Mesendoderm (in vitro differentiated cells): ENCODE results near the gene GNAQ.

Experiments used
- DNase-seq: peaks from one replicate; pipeline ENCODE4 v3.0.0; 2013
- H2AK5ac ChIP-seq: 2 replicates; pipeline ENCODE4 v1.6.1; 2013; ENCODE audit warnings: low read length, inconsistent platforms
- H2BK120ac ChIP-seq: 2 replicates; pipeline ENCODE4 v1.6.1; 2013; ENCODE audit warnings: low read depth, mild to moderate bottlenecking, low read length, moderate library complexity, mixed read lengths
- H2BK15ac ChIP-seq: replicated peaks from 2 replicates; pipeline ENCODE4 v1.6.1; 2013; ENCODE audit warnings: low read depth, mild to moderate bottlenecking, moderate library complexity
- H2BK5ac ChIP-seq: 2 replicates; pipeline ENCODE4 v1.6.1; 2013; ENCODE audit warnings: low read length, inconsistent platforms
- H3K18ac ChIP-seq: 2 replicates; pipeline ENCODE4 v1.6.1; 2013; ENCODE audit warnings: mild to moderate bottlenecking, low read length, mixed read lengths
- H3K23ac ChIP-seq: one replicate; pipeline ENCODE4 v1.6.1; 2013; ENCODE audit warnings: low read length
- H3K27ac ChIP-seq: 2 replicates; pipeline ENCODE4 v1.5.1; 2013; ENCODE audit warnings: low read depth, mild to moderate bottlenecking, inconsistent platforms, low read length, moderate library complexity
- H3K27me3 ChIP-seq: 2 replicates; pipeline ENCODE4 v1.6.1; 2013; ENCODE audit warnings: low read length, control low read depth, mild to moderate bottlenecking, inconsistent platforms; ENCODE audit not compliant: insufficient read depth, poor library complexity
- H3K36me3 ChIP-seq: 2 replicates; pipeline ENCODE4 v1.6.1; 2013; ENCODE audit warnings: low read length, inconsistent platforms; ENCODE audit not compliant: control insufficient read depth, insufficient read depth
- H3K4ac ChIP-seq: one replicate; pipeline ENCODE4 v1.6.1; 2013; ENCODE audit warnings: low read depth, mild to moderate bottlenecking, low read length, moderate library complexity
- H3K4me1 ChIP-seq: 2 replicates; pipeline ENCODE4 v1.6.1; 2013; ENCODE audit warnings: low read depth, low read length, inconsistent platforms; ENCODE audit not compliant: control insufficient read depth
- H3K4me2 ChIP-seq: 2 replicates; pipeline ENCODE4 v1.6.1; 2013; ENCODE audit warnings: low read length
- H3K4me3 ChIP-seq: 2 replicates; pipeline ENCODE4 v1.5.1; 2013; ENCODE audit warnings: mild to moderate bottlenecking, low read length
- H3K56ac ChIP-seq: one replicate; pipeline ENCODE4 v1.6.1; 2013; ENCODE audit warnings: low read length
- H3K79me1 ChIP-seq: 2 replicates; pipeline ENCODE4 v1.6.1; 2013; ENCODE audit warnings: low read length, inconsistent platforms
- H3K79me2 ChIP-seq: 2 replicates; pipeline ENCODE4 v1.6.1; 2013; ENCODE audit warnings: mild to moderate bottlenecking, low read length; ENCODE audit not compliant: control insufficient read depth, insufficient read depth
- H3K9ac ChIP-seq: 2 replicates; pipeline ENCODE4 v1.6.1; 2013; ENCODE audit warnings: low read length, inconsistent platforms
- H4K5ac ChIP-seq: one replicate; pipeline ENCODE4 v1.6.1; 2013; ENCODE audit warnings: low read length
- H4K8ac ChIP-seq: one replicate; pipeline ENCODE4 v1.6.1; 2013; ENCODE audit warnings: low read depth, mild to moderate bottlenecking, control low read depth, low read length, moderate library complexity
- WGBS: extraction: QIAGEN DNeasy Blood & Tissue Kit; methylation state at CpG from one replicate; pipeline ENCODE4 v1.1.7; 2013; ENCODE audit warnings: low lambda C conversion rate, missing lambda C conversion rate; ENCODE audit not compliant: insufficient coverage; ENCODE audit errors: extremely low coverage; 5-methylcytosine and 5-hydroxymethylcytosine counted together

GNAQ gene

GRCh38 chr9:77834898-77835488 lies 196.6 kb downstream of the GNAQ start:
- Histone ChIP-seq H3K4me3 (no peak overlapping the region), H3K56ac (no peak overlapping the region), H3K79me1 (peaks cover 5% of the 10 kb centered on the region), H3K4me2 (no peak overlapping the region), H4K8ac (no peak overlapping the region), H3K27me3 (no peaks in the 10 kb centered on the region), H3K4ac (no peak overlapping the region), H2AK5ac (no peak overlapping the region), H3K36me3 (no peaks in the 10 kb centered on the region), H4K5ac (no peak overlapping the region), H3K9ac (no peak overlapping the region), H3K27ac (no peak overlapping the region), H3K23ac (no peak overlapping the region), H3K18ac (no peak overlapping the region), H3K4me1 (no peaks in the 10 kb centered on the region), H2BK120ac (no peak overlapping the region), H3K79me2 (no peaks in the 10 kb centered on the region), H2BK5ac (no peak overlapping the region), H2BK15ac (no peak overlapping the region)
- WGBS: no CpG with 5 or more reads among the region's 4 CpGs
- no peak for DNase-seq

- Histone ChIP-seq H3K4me2 (no peak overlapping the region), H3K27ac (no peak overlapping the region), H4K8ac (no peak overlapping the region), H3K4ac (no peak overlapping the region), H2BK120ac (no peak overlapping the region), H3K36me3 (no peaks in the 10 kb centered on the region), H3K79me2 (no peaks in the 10 kb centered on the region), H2AK5ac (no peak overlapping the region), H3K56ac (no peak overlapping the region), H3K23ac (no peak overlapping the region), H3K79me1 (peaks cover 5% of the 10 kb centered on the region), H3K18ac (no peak overlapping the region), H3K4me3 (no peak overlapping the region), H3K27me3 (no peaks in the 10 kb centered on the region), H2BK15ac (no peak overlapping the region), H4K5ac (no peak overlapping the region), H2BK5ac (no peak overlapping the region), H3K4me1 (no peaks in the 10 kb centered on the region), H3K9ac (no peak overlapping the region)
- no CpG with 5 or more reads among the region's 1 CpG for WGBS
- no peak for DNase-seq
Measured at GRCh38 chr9:77833561-77834429, 197.8 kb downstream of the GNAQ start.

GRCh38 chr9:77832639-77833038 lies 199.0 kb downstream of the GNAQ start:
- Histone ChIP-seq H2BK15ac (no peak overlapping the region), H3K27me3 (no peaks in the 10 kb centered on the region), H2AK5ac (no peak overlapping the region), H3K79me1 (peaks cover 7% of the 10 kb centered on the region), H3K4me2 (no peak overlapping the region), H3K36me3 (no peaks in the 10 kb centered on the region), H3K4me3 (no peak overlapping the region), H3K9ac (no peak overlapping the region), H3K27ac (no peak overlapping the region), H3K56ac (no peak overlapping the region), H3K18ac (no peak overlapping the region), H3K79me2 (no peaks in the 10 kb centered on the region), H4K5ac (no peak overlapping the region), H2BK5ac (no peak overlapping the region), H3K23ac (no peak overlapping the region), H2BK120ac (no peak overlapping the region), H3K4me1 (no peaks in the 10 kb centered on the region), H4K8ac (no peak overlapping the region), H3K4ac (no peak overlapping the region)
- DNase-seq: no peak
- WGBS: no CpG with 5 or more reads among the region's 9 CpGs

GRCh38 chr9:77831781-77832180 lies 199.8 kb downstream of the GNAQ start:
- Histone ChIP-seq H3K4me2 (no peak overlapping the region), H3K79me1 (peaks cover 7% of the 10 kb centered on the region), H3K27ac (no peak overlapping the region), H2BK5ac (no peak overlapping the region), H3K56ac (no peak overlapping the region), H3K4ac (no peak overlapping the region), H4K8ac (no peak overlapping the region), H3K23ac (no peak overlapping the region), H3K18ac (no peak overlapping the region), H4K5ac (no peak overlapping the region), H2AK5ac (no peak overlapping the region), H3K79me2 (no peaks in the 10 kb centered on the region), H3K27me3 (no peaks in the 10 kb centered on the region), H2BK15ac (no peak overlapping the region), H3K4me3 (no peak overlapping the region), H3K36me3 (no peaks in the 10 kb centered on the region), H3K4me1 (no peaks in the 10 kb centered on the region), H3K9ac (no peak overlapping the region), H2BK120ac (no peak overlapping the region)
- WGBS: no CpG with 5 or more reads among the region's 1 CpG
- DNase-seq: no peak

- H4K5ac ChIP-seq: no peak overlapping the region
- H3K36me3 ChIP-seq: no peaks in the 10 kb centered on the region
- peaks cover 2% of the 10 kb centered on the region for H3K79me2 ChIP-seq
- H2BK15ac ChIP-seq: no peak overlapping the region
- peaks cover 4% of the 10 kb centered on the region for H3K4me1 ChIP-seq
- H3K27me3 ChIP-seq: no peaks in the 10 kb centered on the region
- H3K27ac ChIP-seq: no peak overlapping the region
- no peak overlapping the region for H2AK5ac ChIP-seq
- no peak overlapping the region for H3K4me3 ChIP-seq
- H3K4ac ChIP-seq: no peak overlapping the region
- DNase-seq: no peak
- no peak overlapping the region for H2BK120ac ChIP-seq
- H3K18ac ChIP-seq: no peak overlapping the region
- no peak overlapping the region for H4K8ac ChIP-seq
- H3K79me1 ChIP-seq: peaks cover 7% of the 10 kb centered on the region
- H2BK5ac ChIP-seq: no peak overlapping the region
- no peak overlapping the region for H3K9ac ChIP-seq
- no peak overlapping the region for H3K23ac ChIP-seq
- no peak overlapping the region for H3K56ac ChIP-seq
- no peak overlapping the region for H3K4me2 ChIP-seq
Measured at GRCh38 chr9:77830618-77831285, 200.9 kb downstream of the GNAQ start.
